HCT116 (cell line): ENCODE data around the gene SLITRK1. TPM values are rescaled to one million over a fixed set of nuclear protein-coding genes. Genes with fewer than 3 reads are reported as not detected.

ENCODE experiments used
- ATAC-seq: fragments of 200-7000 bp; cut with Tn5 transposase; 2 replicates; pipeline ENCODE4 v1.9.1; 2020; ENCODE audit warnings: mild to moderate bottlenecking, moderate library complexity
- BruUV-seq: library from RNA; stranded (reverse); fragments of 400-500 nt; replicated peaks from 2 replicates; lab custom pipeline; 2021; lab: Mats Ljungman, UMichigan
- CTCF ChIA-PET: fragments of 300-600 bp; sonication (Branson Sonifier 250); formaldehyde crosslinking; loops from one replicate; lab custom pipeline; 2021; ENCODE audit warnings: antibody characterized with exemption; lab: Charles Lee
- POLR2A ChIA-PET: fragments of 300-600, 350-600 bp; sonication (Branson Sonifier 250); formaldehyde crosslinking; loops from one replicate; lab custom pipeline; 2021; ENCODE audit warnings: antibody characterized with exemption; lab: Charles Lee
- RAD21 ChIA-PET, 2 experiments: fragments of 300-600 bp; sonication (Branson Sonifier 250); formaldehyde crosslinking; loops; one replicate each; lab custom pipeline; 2023; ENCODE audit warnings: low total read pairs in 2 of 2; ENCODE audit not compliant: uncharacterized antibody in 2 of 2, unreplicated experiment in 2 of 2, low non-redundant PET in 1 of 2; lab: Charles Lee
- DNase-seq: peaks from one replicate; pipeline ENCODE4 v3.0.0-alpha.2; 2010; ENCODE audit warnings: low read depth, low spot score
- H2AFZ ChIP-seq: fragments of 200-600 bp; shearing (Covaris generic), sonication (generic); 2 replicates; pipeline ENCODE4 v1.6.1; 2017; ENCODE audit warnings: low read depth, mixed run types, mixed read lengths, antibody characterized with exemption, low read length; ENCODE audit not compliant: poor library complexity, severe bottlenecking
- H3K27ac ChIP-seq: 2 replicates; pipeline ENCODE4 v1.5.1; 2012; ENCODE audit warnings: low read depth, low read length
- H3K27me3 ChIP-seq: fragments of 200-600 bp; sonication (generic); 2 replicates; pipeline ENCODE4 v1.6.1; 2016; ENCODE audit warnings: mixed run types, low read length, mixed read lengths; ENCODE audit not compliant: insufficient read depth
- H3K36me3 ChIP-seq, 2 experiments: fragments of 200-500 bp in 1 of 2; fragments of 200-600 bp in 1 of 2; sonication (Bioruptor generic) in 1 of 2; sonication (generic) in 1 of 2; 2 replicates each; pipeline versions ENCODE4 v1.5.1 to v1.6.1; 2014 to 2016; ENCODE audit warnings: low read length in 2 of 2, inconsistent platforms in 1 of 2, mixed read lengths in 1 of 2, mixed run types in 1 of 2; ENCODE audit not compliant: insufficient read depth in 2 of 2, control insufficient read depth in 1 of 2
- H3K4me1 ChIP-seq, 2 experiments: fragments of 200-600 bp in 1 of 2; sonication (generic) in 1 of 2; 2 replicates each; pipeline versions ENCODE4 v1.5.1 to v1.6.1; 2012 to 2017; ENCODE audit warnings: low read length in 2 of 2, inconsistent platforms in 1 of 2, mild to moderate bottlenecking in 1 of 2, mixed read lengths in 1 of 2, mixed run types in 1 of 2, moderate library complexity in 1 of 2; ENCODE audit not compliant: insufficient read depth in 2 of 2, control insufficient read depth in 1 of 2
- H3K4me2 ChIP-seq: fragments of 200-600 bp; sonication (generic); 2 replicates; pipeline ENCODE4 v1.6.1; 2017; ENCODE audit warnings: mixed run types, low read length, mixed read lengths
- H3K4me3 ChIP-seq, 2 experiments: fragments of 200-600 bp in 1 of 2; sonication (generic) in 1 of 2; replicated peaks in 1 of 2; 2 replicates each; pipeline ENCODE4 v1.5.1; 2011 to 2016; ENCODE audit warnings: low read length in 2 of 2, control low read depth in 1 of 2, low read depth in 1 of 2, mild to moderate bottlenecking in 1 of 2, mixed read lengths in 1 of 2, mixed run types in 1 of 2
- H3K79me2 ChIP-seq: fragments of 200-600 bp; sonication (generic); 2 replicates; pipeline ENCODE4 v1.6.1; 2017; ENCODE audit warnings: mild to moderate bottlenecking, mixed run types, low read length, moderate library complexity, mixed read lengths; ENCODE audit not compliant: insufficient read depth
- H3K9ac ChIP-seq: fragments of 200-600 bp; sonication (generic); 2 replicates; pipeline ENCODE4 v1.6.1; 2016; ENCODE audit warnings: low read length, mixed read lengths
- H3K9me2 ChIP-seq: fragments of 200-600 bp; sonication (generic), shearing (Covaris generic); 2 replicates; pipeline ENCODE4 v1.6.1; 2017; ENCODE audit warnings: mixed run types, mild to moderate bottlenecking, moderate library complexity; ENCODE audit not compliant: insufficient read depth
- H3K9me3 ChIP-seq, 2 experiments: fragments of 200-500 bp in 1 of 2; fragments of 200-600 bp in 1 of 2; sonication (Bioruptor generic) in 1 of 2; sonication (generic) in 1 of 2; 2 replicates each; pipeline ENCODE4 v1.6.1; 2014 to 2017; ENCODE audit warnings: low read length in 2 of 2, mixed read lengths in 2 of 2, inconsistent platforms in 1 of 2, low read depth in 1 of 2, mild to moderate bottlenecking in 1 of 2, mixed run types in 1 of 2, moderate library complexity in 1 of 2; ENCODE audit not compliant: control insufficient read depth in 1 of 2, insufficient read depth in 1 of 2
- H4K20me1 ChIP-seq: fragments of 200-600 bp; sonication (generic), shearing (Covaris generic); 2 replicates; pipeline ENCODE4 v1.6.1; 2017; ENCODE audit warnings: mixed run types, mild to moderate bottlenecking, moderate library complexity; ENCODE audit not compliant: insufficient read depth
- CEBPB ChIP-seq: IDR thresholded peaks from 2 replicates; pipeline ENCODE4 v1.6.1; 2012; ENCODE audit warnings: low read depth
- EZH2phosphoT487 ChIP-seq: fragments of 200-600 bp; IDR thresholded peaks from 2 replicates; pipeline ENCODE4 v1.6.1; 2018; ENCODE audit warnings: antibody characterized with exemption, borderline replicate concordance
- FOSL1 ChIP-seq: IDR thresholded peaks from 2 replicates; pipeline ENCODE4 v1.6.1; 2012; ENCODE audit warnings: low read depth
- SIN3A ChIP-seq: IDR thresholded peaks from 2 replicates; pipeline ENCODE4 v1.6.1; 2012; ENCODE audit warnings: low read depth
- SP1 ChIP-seq: IDR thresholded peaks from 2 replicates; pipeline ENCODE4 v1.6.1; 2012; ENCODE audit warnings: low read depth
- ZNF274 ChIP-seq: fragments of 200-500 bp; sonication (Bioruptor generic); IDR thresholded peaks from 2 replicates; pipeline ENCODE4 v1.6.1; 2014; ENCODE audit warnings: mild to moderate bottlenecking, low read depth, low read length, inconsistent platforms
- intact Hi-C: fragments of 100-400 bp; cut with micrococcal nuclease; formaldehyde crosslinking; loops from 2 replicates; pipeline ENCODE4 v1.10.0; 2022
- total RNA-seq: library from RNA; stranded (reverse); gene quantifications from one replicate; pipeline ENCODE4 v1.2.1, GENCODE V29; 2021; ENCODE audit not compliant: unreplicated experiment
- TF ChIP-seq, protein P1 (sequence below): IDR thresholded peaks from 2 replicates; pipeline ENCODE4 v1.6.1; 2011; ENCODE audit warnings: mild to moderate bottlenecking, low read length, moderate library complexity; ENCODE audit not compliant: insufficient replicate concordance; ENCODE audit errors: extremely low read depth
- TF ChIP-seq, protein P2 (sequence below): IDR thresholded peaks from 2 replicates; pipeline ENCODE4 v1.6.1; 2012
- TF ChIP-seq, protein P3 (sequence below): IDR thresholded peaks from 2 replicates; pipeline ENCODE4 v1.6.1; 2012; ENCODE audit warnings: low read depth
- TF ChIP-seq, protein P4 (sequence below), 3 experiments: fragments of 200-600 bp in 1 of 3; sonication (generic) in 1 of 3; IDR thresholded peaks in 2 of 3; conservative IDR thresholded peaks in 1 of 3; 2 replicates each; pipeline ENCODE4 v1.5.1; 2012 to 2017; ENCODE audit warnings: low read depth in 2 of 3, low read length in 2 of 3, antibody characterized with exemption in 1 of 3, borderline replicate concordance in 1 of 3, control low read depth in 1 of 3, mild to moderate bottlenecking in 1 of 3, mixed read lengths in 1 of 3, mixed run types in 1 of 3, moderate library complexity in 1 of 3; ENCODE audit not compliant: insufficient read depth in 1 of 3

The SLITRK1 gene
- total RNA-seq, 1 experiment from 2014 or later, result not detected

DNA sequence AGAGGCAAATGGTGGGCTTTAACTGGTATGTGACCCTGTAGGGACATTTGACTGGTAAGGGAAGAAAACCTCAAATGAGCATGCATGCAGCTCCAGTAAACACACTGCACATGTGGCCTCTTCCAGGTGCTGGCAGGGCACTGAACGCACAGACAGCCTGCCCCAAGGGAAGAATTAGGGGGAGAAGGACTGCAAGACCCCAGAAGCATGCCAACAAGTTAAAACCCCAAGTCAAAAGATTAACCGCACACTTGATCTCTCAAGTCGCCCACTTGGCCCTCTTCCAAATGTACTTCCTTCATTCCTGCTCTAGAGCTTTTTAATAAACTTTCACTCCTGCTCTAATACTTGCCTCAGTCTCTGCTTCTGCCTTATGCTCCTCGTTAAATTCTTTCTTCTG, 46.9 kb upstream of the SLITRK1 start:
- Histone ChIP-seq H3K9ac (no peak overlapping the region), H3K9me3 (no peaks in the 10 kb centered on the region), H4K20me1 (no peaks in the 10 kb centered on the region), H2AFZ (no peak overlapping the region), H3K27me3 (no peaks in the 10 kb centered on the region), H3K36me3 (no peaks in the 10 kb centered on the region), H3K9me2 (no peaks in the 10 kb centered on the region), H3K79me2 (no peaks in the 10 kb centered on the region), H3K4me1 (no peaks in the 10 kb centered on the region), H3K4me3 (no peak overlapping the region), H3K4me2 (no peak overlapping the region), H3K27ac (no peak overlapping the region)
- ChIA-PET CTCF (no interaction called here), RAD21 (no interaction called here), POLR2A (no interaction called here)
- TF ChIP-seq ZNF274 (no peak), EZH2phosphoT487 (no peak), SP1 (no peak)
- TF ChIP-seq, protein P1, sequence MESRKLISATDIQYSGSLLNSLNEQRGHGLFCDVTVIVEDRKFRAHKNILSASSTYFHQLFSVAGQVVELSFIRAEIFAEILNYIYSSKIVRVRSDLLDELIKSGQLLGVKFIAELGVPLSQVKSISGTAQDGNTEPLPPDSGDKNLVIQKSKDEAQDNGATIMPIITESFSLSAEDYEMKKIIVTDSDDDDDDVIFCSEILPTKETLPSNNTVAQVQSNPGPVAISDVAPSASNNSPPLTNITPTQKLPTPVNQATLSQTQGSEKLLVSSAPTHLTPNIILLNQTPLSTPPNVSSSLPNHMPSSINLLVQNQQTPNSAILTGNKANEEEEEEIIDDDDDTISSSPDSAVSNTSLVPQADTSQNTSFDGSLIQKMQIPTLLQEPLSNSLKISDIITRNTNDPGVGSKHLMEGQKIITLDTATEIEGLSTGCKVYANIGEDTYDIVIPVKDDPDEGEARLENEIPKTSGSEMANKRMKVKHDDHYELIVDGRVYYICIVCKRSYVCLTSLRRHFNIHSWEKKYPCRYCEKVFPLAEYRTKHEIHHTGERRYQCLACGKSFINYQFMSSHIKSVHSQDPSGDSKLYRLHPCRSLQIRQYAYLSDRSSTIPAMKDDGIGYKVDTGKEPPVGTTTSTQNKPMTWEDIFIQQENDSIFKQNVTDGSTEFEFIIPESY, result no peak
- no TSS peak for BruUV-seq
- DNase-seq (no peak), ATAC-seq (no peak)
- intact Hi-C loops, result no loop called here

DNA sequence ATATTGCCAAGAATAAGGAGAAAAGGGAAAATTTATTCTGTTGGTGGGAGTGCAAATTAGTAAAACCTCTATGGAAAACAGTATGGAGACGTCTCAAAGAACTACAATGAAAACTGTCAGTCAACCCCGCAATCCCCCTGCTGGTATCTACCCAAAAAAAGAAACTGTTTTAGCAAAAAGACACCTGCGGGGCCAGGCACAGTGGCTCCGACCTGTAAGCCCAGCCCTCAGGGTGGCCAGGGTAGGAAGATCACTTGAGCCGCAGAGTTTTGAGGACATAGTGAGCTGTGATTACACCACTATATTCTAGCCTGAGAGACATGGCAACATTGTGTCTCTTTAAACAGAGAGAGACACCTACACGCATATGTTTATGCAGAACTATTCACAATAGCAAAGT, 37.5 kb upstream of the SLITRK1 start:
- ChIA-PET RAD21 (no interaction called here), CTCF (no interaction called here), POLR2A (no interaction called here)
- H3K4me3 ChIP-seq, result no peak overlapping the region
- BruUV-seq, result no TSS peak
- H3K4me2 ChIP-seq, result no peak overlapping the region
- H2AFZ ChIP-seq, result no peak overlapping the region
- intact Hi-C loops, result no loop called here
- no peaks in the 10 kb centered on the region for H3K9me3 ChIP-seq
- H3K36me3 ChIP-seq, result no peaks in the 10 kb centered on the region
- ATAC-seq (no peak), DNase-seq (no peak)
- H4K20me1 ChIP-seq, result no peaks in the 10 kb centered on the region
- H3K27me3 ChIP-seq, result no peaks in the 10 kb centered on the region
- no peak overlapping the region for H3K27ac ChIP-seq
- no peaks in the 10 kb centered on the region for H3K4me1 ChIP-seq
- H3K9ac ChIP-seq, result no peak overlapping the region
- no peaks in the 10 kb centered on the region for H3K79me2 ChIP-seq
- H3K9me2 ChIP-seq, result no peaks in the 10 kb centered on the region
- TF ChIP-seq CEBPB (no peak), EZH2phosphoT487 (no peak), FOSL1 (no peak), SP1 (no peak), SIN3A (no peak)
- TF ChIP-seq, protein P2, sequence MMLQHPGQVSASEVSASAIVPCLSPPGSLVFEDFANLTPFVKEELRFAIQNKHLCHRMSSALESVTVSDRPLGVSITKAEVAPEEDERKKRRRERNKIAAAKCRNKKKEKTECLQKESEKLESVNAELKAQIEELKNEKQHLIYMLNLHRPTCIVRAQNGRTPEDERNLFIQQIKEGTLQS, result no peak
- TF ChIP-seq, protein P3, sequence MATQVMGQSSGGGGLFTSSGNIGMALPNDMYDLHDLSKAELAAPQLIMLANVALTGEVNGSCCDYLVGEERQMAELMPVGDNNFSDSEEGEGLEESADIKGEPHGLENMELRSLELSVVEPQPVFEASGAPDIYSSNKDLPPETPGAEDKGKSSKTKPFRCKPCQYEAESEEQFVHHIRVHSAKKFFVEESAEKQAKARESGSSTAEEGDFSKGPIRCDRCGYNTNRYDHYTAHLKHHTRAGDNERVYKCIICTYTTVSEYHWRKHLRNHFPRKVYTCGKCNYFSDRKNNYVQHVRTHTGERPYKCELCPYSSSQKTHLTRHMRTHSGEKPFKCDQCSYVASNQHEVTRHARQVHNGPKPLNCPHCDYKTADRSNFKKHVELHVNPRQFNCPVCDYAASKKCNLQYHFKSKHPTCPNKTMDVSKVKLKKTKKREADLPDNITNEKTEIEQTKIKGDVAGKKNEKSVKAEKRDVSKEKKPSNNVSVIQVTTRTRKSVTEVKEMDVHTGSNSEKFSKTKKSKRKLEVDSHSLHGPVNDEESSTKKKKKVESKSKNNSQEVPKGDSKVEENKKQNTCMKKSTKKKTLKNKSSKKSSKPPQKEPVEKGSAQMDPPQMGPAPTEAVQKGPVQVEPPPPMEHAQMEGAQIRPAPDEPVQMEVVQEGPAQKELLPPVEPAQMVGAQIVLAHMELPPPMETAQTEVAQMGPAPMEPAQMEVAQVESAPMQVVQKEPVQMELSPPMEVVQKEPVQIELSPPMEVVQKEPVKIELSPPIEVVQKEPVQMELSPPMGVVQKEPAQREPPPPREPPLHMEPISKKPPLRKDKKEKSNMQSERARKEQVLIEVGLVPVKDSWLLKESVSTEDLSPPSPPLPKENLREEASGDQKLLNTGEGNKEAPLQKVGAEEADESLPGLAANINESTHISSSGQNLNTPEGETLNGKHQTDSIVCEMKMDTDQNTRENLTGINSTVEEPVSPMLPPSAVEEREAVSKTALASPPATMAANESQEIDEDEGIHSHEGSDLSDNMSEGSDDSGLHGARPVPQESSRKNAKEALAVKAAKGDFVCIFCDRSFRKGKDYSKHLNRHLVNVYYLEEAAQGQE, result no peak
- TF ChIP-seq, protein P4, sequence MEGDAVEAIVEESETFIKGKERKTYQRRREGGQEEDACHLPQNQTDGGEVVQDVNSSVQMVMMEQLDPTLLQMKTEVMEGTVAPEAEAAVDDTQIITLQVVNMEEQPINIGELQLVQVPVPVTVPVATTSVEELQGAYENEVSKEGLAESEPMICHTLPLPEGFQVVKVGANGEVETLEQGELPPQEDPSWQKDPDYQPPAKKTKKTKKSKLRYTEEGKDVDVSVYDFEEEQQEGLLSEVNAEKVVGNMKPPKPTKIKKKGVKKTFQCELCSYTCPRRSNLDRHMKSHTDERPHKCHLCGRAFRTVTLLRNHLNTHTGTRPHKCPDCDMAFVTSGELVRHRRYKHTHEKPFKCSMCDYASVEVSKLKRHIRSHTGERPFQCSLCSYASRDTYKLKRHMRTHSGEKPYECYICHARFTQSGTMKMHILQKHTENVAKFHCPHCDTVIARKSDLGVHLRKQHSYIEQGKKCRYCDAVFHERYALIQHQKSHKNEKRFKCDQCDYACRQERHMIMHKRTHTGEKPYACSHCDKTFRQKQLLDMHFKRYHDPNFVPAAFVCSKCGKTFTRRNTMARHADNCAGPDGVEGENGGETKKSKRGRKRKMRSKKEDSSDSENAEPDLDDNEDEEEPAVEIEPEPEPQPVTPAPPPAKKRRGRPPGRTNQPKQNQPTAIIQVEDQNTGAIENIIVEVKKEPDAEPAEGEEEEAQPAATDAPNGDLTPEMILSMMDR (IDR thresholded peaks at IDR 0.05 in 2 of 3, conservative IDR thresholded peaks at IDR 0.05 in 1 of 3; ENCODE audit: borderline replicate concordance in 1 of 3, insufficient read depth in 1 of 3, low read depth in 2 of 3, low read length in 2 of 3), result no peak
